ENCODE results near the gene ANKRD6. TPM values are rescaled to one million over a fixed set of nuclear protein-coding genes. Genes with fewer than 3 reads are reported as not detected.

ANKRD6 gene
- polyA plus RNA-seq, 4 donors, result 0.89 to 7.9 (median 1.8) TPM

- H3K4me1 ChIP-seq (ENCODE audit: control insufficient read depth in 3 of 3, insufficient read depth in 2 of 3, low read depth in 1 of 3, low read length in 2 of 3), result no peaks in the 10 kb centered on the region
- FAIRE-seq (no peak), DNase-seq (no peak)
- no peak overlapping the region for H3K27ac ChIP-seq (ENCODE audit: low read depth in 1 of 3, low read length in 2 of 3)
- no peaks in the 10 kb centered on the region for H3K36me3 ChIP-seq (ENCODE audit: control insufficient read depth in 3 of 3, insufficient read depth in 2 of 3, low read depth in 1 of 3, low read length in 3 of 3)
- no peaks in the 10 kb centered on the region for H3K9me3 ChIP-seq (ENCODE audit: control insufficient read depth in 2 of 2, insufficient read depth in 1 of 2, low read depth in 1 of 2, low read length in 1 of 2)
- WGBS, 3 donors, result 80 to 87% (median 83%) methylated on average over 3 of the region's 3 CpGs
- no peak overlapping the region for H3K4me3 ChIP-seq (ENCODE audit: low read depth in 1 of 3, low read length in 3 of 3)
- peaks cover 0 to 2% (median 0%) of the 10 kb centered on the region in 3 donors for H3K27me3 ChIP-seq (ENCODE audit: control insufficient read depth in 3 of 3, insufficient read depth in 3 of 3, low read length in 3 of 3)
These were observed 67.7 kb downstream of the ANKRD6 start for GRCh38 chr6:89500611-89501010.

GRCh38 chr6:89501222-89501621, 68.3 kb downstream of the ANKRD6 start:
- H3K9me3 ChIP-seq (ENCODE audit: control insufficient read depth in 2 of 2, insufficient read depth in 1 of 2, low read depth in 1 of 2, low read length in 1 of 2), result no peaks in the 10 kb centered on the region
- H3K4me1 ChIP-seq (ENCODE audit: control insufficient read depth in 3 of 3, insufficient read depth in 2 of 3, low read depth in 1 of 3, low read length in 2 of 3), result no peaks in the 10 kb centered on the region
- no peak for DNase-seq
- H3K27me3 ChIP-seq (ENCODE audit: control insufficient read depth in 3 of 3, insufficient read depth in 3 of 3, low read length in 3 of 3), result peaks cover 0 to 2% (median 0%) of the 10 kb centered on the region in 3 donors
- H3K27ac ChIP-seq (ENCODE audit: low read depth in 1 of 3, low read length in 2 of 3), result no peak overlapping the region
- H3K4me3 ChIP-seq (ENCODE audit: low read depth in 1 of 3, low read length in 3 of 3), result no peak overlapping the region
- no peaks in the 10 kb centered on the region for H3K36me3 ChIP-seq (ENCODE audit: control insufficient read depth in 3 of 3, insufficient read depth in 2 of 3, low read depth in 1 of 3, low read length in 3 of 3)
- no peak for FAIRE-seq
- WGBS, 3 donors, result 52 to 60% (median 56%) methylated on average over 3 of the region's 3 CpGs

- WGBS, 3 donors, result 66 to 85% (median 79%) methylated on average over 2 of the region's 2 CpGs
- DNase-seq (no peak), FAIRE-seq (no peak)
- no peak overlapping the region for H3K27ac ChIP-seq (ENCODE audit: low read depth in 1 of 3, low read length in 2 of 3)
- no peaks in the 10 kb centered on the region for H3K4me1 ChIP-seq (ENCODE audit: control insufficient read depth in 3 of 3, insufficient read depth in 2 of 3, low read depth in 1 of 3, low read length in 2 of 3)
- H3K36me3 ChIP-seq (ENCODE audit: control insufficient read depth in 3 of 3, insufficient read depth in 2 of 3, low read depth in 1 of 3, low read length in 3 of 3), result no peaks in the 10 kb centered on the region
- H3K9me3 ChIP-seq (ENCODE audit: control insufficient read depth in 2 of 2, insufficient read depth in 1 of 2, low read depth in 1 of 2, low read length in 1 of 2), result no peaks in the 10 kb centered on the region
- peaks cover 0 to 2% (median 0%) of the 10 kb centered on the region in 3 donors for H3K27me3 ChIP-seq (ENCODE audit: control insufficient read depth in 3 of 3, insufficient read depth in 3 of 3, low read length in 3 of 3)
- H3K4me3 ChIP-seq (ENCODE audit: low read depth in 1 of 3, low read length in 3 of 3), result no peak overlapping the region
These were observed 68.8 kb downstream of the ANKRD6 start for GRCh38 chr6:89501753-89502152.

- Histone ChIP-seq H3K36me3 (ENCODE audit: control insufficient read depth in 3 of 3, insufficient read depth in 2 of 3, low read depth in 1 of 3, low read length in 3 of 3) (no peaks in the 10 kb centered on the region), H3K9me3 (ENCODE audit: control insufficient read depth in 2 of 2, insufficient read depth in 1 of 2, low read depth in 1 of 2, low read length in 1 of 2) (no peaks in the 10 kb centered on the region), H3K4me1 (ENCODE audit: control insufficient read depth in 3 of 3, insufficient read depth in 2 of 3, low read depth in 1 of 3, low read length in 2 of 3) (no peaks in the 10 kb centered on the region), H3K27me3 (ENCODE audit: control insufficient read depth in 3 of 3, insufficient read depth in 3 of 3, low read length in 3 of 3) (no peaks in the 10 kb centered on the region), H3K4me3 (ENCODE audit: low read depth in 1 of 3, low read length in 3 of 3) (no peak overlapping the region), H3K27ac (ENCODE audit: low read depth in 1 of 3, low read length in 2 of 3) (no peak overlapping the region)
- WGBS, 3 donors, result 77 to 92% (median 80%) methylated on average over 2 of the region's 2 CpGs
- DNase-seq, result no peak
- no peak for FAIRE-seq
These were observed 70.7 kb downstream of the ANKRD6 start for GRCh38 chr6:89503641-89504040.

GRCh38 chr6:89505847-89506246, 72.9 kb downstream of the ANKRD6 start:
- FAIRE-seq (no peak), DNase-seq (no peak)
- no peak overlapping the region for H3K27ac ChIP-seq (ENCODE audit: low read depth in 1 of 3, low read length in 2 of 3)
- no peaks in the 10 kb centered on the region for H3K36me3 ChIP-seq (ENCODE audit: control insufficient read depth in 3 of 3, insufficient read depth in 2 of 3, low read depth in 1 of 3, low read length in 3 of 3)
- no peak overlapping the region for H3K4me3 ChIP-seq (ENCODE audit: low read depth in 1 of 3, low read length in 3 of 3)
- H3K27me3 ChIP-seq (ENCODE audit: control insufficient read depth in 3 of 3, insufficient read depth in 3 of 3, low read length in 3 of 3), result no peaks in the 10 kb centered on the region
- no peaks in the 10 kb centered on the region for H3K4me1 ChIP-seq (ENCODE audit: control insufficient read depth in 3 of 3, insufficient read depth in 2 of 3, low read depth in 1 of 3, low read length in 2 of 3)
- no peaks in the 10 kb centered on the region for H3K9me3 ChIP-seq (ENCODE audit: control insufficient read depth in 2 of 2, insufficient read depth in 1 of 2, low read depth in 1 of 2, low read length in 1 of 2)
- 95 to 99% (median 97%) methylated on average over 4 of the region's 4 CpGs for WGBS, 3 donors

- no peak for DNase-seq
- Histone ChIP-seq H3K4me3 (ENCODE audit: low read depth in 1 of 3, low read length in 3 of 3) (no peak overlapping the region), H3K36me3 (ENCODE audit: control insufficient read depth in 3 of 3, insufficient read depth in 2 of 3, low read depth in 1 of 3, low read length in 3 of 3) (no peaks in the 10 kb centered on the region), H3K4me1 (ENCODE audit: control insufficient read depth in 3 of 3, insufficient read depth in 2 of 3, low read depth in 1 of 3, low read length in 2 of 3) (no peaks in the 10 kb centered on the region), H3K27me3 (ENCODE audit: control insufficient read depth in 3 of 3, insufficient read depth in 3 of 3, low read length in 3 of 3) (no peaks in the 10 kb centered on the region), H3K27ac (ENCODE audit: low read depth in 1 of 3, low read length in 2 of 3) (no peak overlapping the region), H3K9me3 (ENCODE audit: control insufficient read depth in 2 of 2, insufficient read depth in 1 of 2, low read depth in 1 of 2, low read length in 1 of 2) (no peaks in the 10 kb centered on the region)
- WGBS, 3 donors, result 69 to 78% (median 71%) methylated on average over 3 of the region's 3 CpGs
- no peak for FAIRE-seq
These were observed 74.0 kb downstream of the ANKRD6 start for GRCh38 chr6:89506716-89507617.

- H3K4me3 ChIP-seq (ENCODE audit: low read depth in 1 of 3, low read length in 3 of 3), result no peak overlapping the region
- H3K4me1 ChIP-seq (ENCODE audit: control insufficient read depth in 3 of 3, insufficient read depth in 2 of 3, low read depth in 1 of 3, low read length in 2 of 3), result no peaks in the 10 kb centered on the region
- WGBS, 3 donors, result 75 to 86% (median 85%) methylated on average over 7 to 8 of the region's 8 CpGs
- H3K36me3 ChIP-seq (ENCODE audit: control insufficient read depth in 3 of 3, insufficient read depth in 2 of 3, low read depth in 1 of 3, low read length in 3 of 3), result no peaks in the 10 kb centered on the region
- DNase-seq (no peak), FAIRE-seq (no peak)
- no peaks in the 10 kb centered on the region for H3K27me3 ChIP-seq (ENCODE audit: control insufficient read depth in 3 of 3, insufficient read depth in 3 of 3, low read length in 3 of 3)
- H3K9me3 ChIP-seq (ENCODE audit: control insufficient read depth in 2 of 2, insufficient read depth in 1 of 2, low read depth in 1 of 2, low read length in 1 of 2), result no peaks in the 10 kb centered on the region
- no peak overlapping the region for H3K27ac ChIP-seq (ENCODE audit: low read depth in 1 of 3, low read length in 2 of 3)
These were observed 76.0 kb downstream of the ANKRD6 start for GRCh38 chr6:89508755-89509563.

GRCh38 chr6:89509777-89510281, 76.9 kb downstream of the ANKRD6 start:
- H3K4me3 ChIP-seq (ENCODE audit: low read depth in 1 of 3, low read length in 3 of 3), result no peak overlapping the region
- no peak overlapping the region for H3K27ac ChIP-seq (ENCODE audit: low read depth in 1 of 3, low read length in 2 of 3)
- no peaks in the 10 kb centered on the region for H3K36me3 ChIP-seq (ENCODE audit: control insufficient read depth in 3 of 3, insufficient read depth in 2 of 3, low read depth in 1 of 3, low read length in 3 of 3)
- DNase-seq (no peak), FAIRE-seq (no peak)
- no peaks in the 10 kb centered on the region for H3K9me3 ChIP-seq (ENCODE audit: control insufficient read depth in 2 of 2, insufficient read depth in 1 of 2, low read depth in 1 of 2, low read length in 1 of 2)
- H3K27me3 ChIP-seq (ENCODE audit: control insufficient read depth in 3 of 3, insufficient read depth in 3 of 3, low read length in 3 of 3), result no peaks in the 10 kb centered on the region
- 37 to 63% (median 53%) methylated on average over 3 of the region's 3 CpGs for WGBS, 3 donors
- H3K4me1 ChIP-seq (ENCODE audit: control insufficient read depth in 3 of 3, insufficient read depth in 2 of 3, low read depth in 1 of 3, low read length in 2 of 3), result no peaks in the 10 kb centered on the region
